H1 (cell line): ENCODE data around the gene VDAC2.

Experiments
- CTCF ChIP-seq, 3 experiments: IDR thresholded peaks; 1 replicate in 2 of 3; 2 replicates in 1 of 3; pipeline versions ENCODE4 v1.5.1 to v1.6.1; 2011; ENCODE audit warnings: low read length in 3 of 3, mild to moderate bottlenecking in 3 of 3, inconsistent platforms in 2 of 3, low read depth in 1 of 3, moderate library complexity in 1 of 3; ENCODE audit not compliant: insufficient read depth in 1 of 3; ENCODE audit errors: control extremely low read depth in 1 of 3
- EZH2 ChIP-seq: fragments of 200-600 bp; sonication (generic); IDR thresholded peaks from 2 replicates; pipeline ENCODE4 v1.7.1; 2012; ENCODE audit warnings: low read depth, mild to moderate bottlenecking, moderate library complexity, low read length, inconsistent platforms; ENCODE audit not compliant: severe bottlenecking
- MAX ChIP-seq: IDR thresholded peaks from 2 replicates; pipeline ENCODE4 v1.6.1; 2012; ENCODE audit warnings: inconsistent platforms
- POLR2A ChIP-seq, 2 experiments: IDR thresholded peaks; 1 replicate in 1 of 2; 2 replicates in 1 of 2; pipeline ENCODE4 v1.6.1; 2011; ENCODE audit warnings: low read depth in 2 of 2, low read length in 2 of 2, mild to moderate bottlenecking in 2 of 2; ENCODE audit errors: control extremely low read depth in 1 of 2
- POLR2AphosphoS5 ChIP-seq: IDR thresholded peaks from 2 replicates; pipeline ENCODE4 v1.6.1; 2011; ENCODE audit warnings: low read depth, low read length
- SIN3A ChIP-seq, 2 experiments: IDR thresholded peaks in 1 of 2; conservative IDR thresholded peaks in 1 of 2; 2 replicates each; pipeline ENCODE4 v1.6.1; 2011 to 2012; ENCODE audit warnings: low read length in 2 of 2, improper control_type of control experiment in 1 of 2, low read depth in 1 of 2, mild to moderate bottlenecking in 1 of 2
- TAF1 ChIP-seq: IDR thresholded peaks from 2 replicates; pipeline ENCODE4 v1.6.1; 2011; ENCODE audit warnings: mild to moderate bottlenecking, low read depth, low read length

- TF ChIP-seq POLR2AphosphoS5 (no peak), CTCF (IDR thresholded peaks at IDR 0.05; ENCODE audit: control extremely low read depth in 1 of 3, insufficient read depth in 1 of 3, low read depth in 1 of 3, low read length in 3 of 3) (peak; percentile 19 to 26 (median 23)), MAX (no peak), TAF1 (no peak; the same call in 1 of the 2 replicates), POLR2A (IDR thresholded peaks at IDR 0.05; ENCODE audit: control extremely low read depth in 1 of 2, low read depth in 2 of 2, low read length in 2 of 2) (no peak), SIN3A (conservative IDR thresholded peaks at IDR 0.05 in 1 of 2, IDR thresholded peaks at IDR 0.05 in 1 of 2; ENCODE audit: low read depth in 1 of 2, low read length in 2 of 2) (peak in 1 of 2 experiments; percentile 67; a peak in 2 of 4 replicates), EZH2 (no peak)
Observed at GRCh38 chr10:75234683-75235374, 24.2 kb downstream of the VDAC2 start.
